Immature natural killer cell (primary cell): ENCODE data around the gene RABEP2. TPM values are rescaled to one million over a fixed set of nuclear protein-coding genes. Genes with fewer than 3 reads are reported as not detected.

Experiments used
- DNase-seq, 3 donors: peaks; one replicate each; pipeline ENCODE4 v3.0.0; 2022; ENCODE audit warnings: mixed read lengths in 1 of 3
- H3K27ac Mint-ChIP-seq, 6 donors: one replicate each; pipeline ENCODE4 v1.8.0; 2020; ENCODE audit warnings: mixed read lengths in 6 of 6, mild to moderate bottlenecking in 5 of 6, inconsistent platforms in 4 of 6, moderate library complexity in 3 of 6
- H3K27me3 Mint-ChIP-seq, 3 donors: one replicate each; pipeline ENCODE4 v1.8.0; 2020 to 2021; ENCODE audit warnings: low read depth in 3 of 3, mild to moderate bottlenecking in 3 of 3, mixed read lengths in 3 of 3, moderate library complexity in 3 of 3, inconsistent platforms in 1 of 3
- H3K36me3 Mint-ChIP-seq, 3 donors: one replicate each; pipeline ENCODE4 v1.8.0; 2020; ENCODE audit warnings: mixed read lengths in 3 of 3, inconsistent platforms in 2 of 3, mild to moderate bottlenecking in 2 of 3
- H3K4me1 Mint-ChIP-seq, 2 donors: one replicate each; pipeline ENCODE4 v1.8.0; 2020; ENCODE audit warnings: inconsistent platforms in 2 of 2, mild to moderate bottlenecking in 2 of 2, mixed read lengths in 2 of 2, moderate library complexity in 1 of 2
- H3K4me3 Mint-ChIP-seq, 5 donors: one replicate each; pipeline ENCODE4 v1.8.0; 2020; ENCODE audit warnings: mild to moderate bottlenecking in 5 of 5, mixed read lengths in 5 of 5, inconsistent platforms in 3 of 5, moderate library complexity in 3 of 5
- H3K9me3 Mint-ChIP-seq, 6 donors: one replicate each; pipeline ENCODE4 v1.8.0; 2020; ENCODE audit warnings: mild to moderate bottlenecking in 6 of 6, mixed read lengths in 6 of 6, inconsistent platforms in 4 of 6, moderate library complexity in 3 of 6
- polyA plus RNA-seq, 3 donors: library from polyadenylated mRNA; unstranded; fragments of 300-500 nt; fragmentation: Illumina TruSeq; gene quantifications; one replicate each; pipeline ENCODE4 v1.2.3, GENCODE V29; 2021

Gene RABEP2
- polyA plus RNA-seq, 3 donors from 2014 or later = 6.3 to 13.9 (median 9.6) TPM

DNA sequence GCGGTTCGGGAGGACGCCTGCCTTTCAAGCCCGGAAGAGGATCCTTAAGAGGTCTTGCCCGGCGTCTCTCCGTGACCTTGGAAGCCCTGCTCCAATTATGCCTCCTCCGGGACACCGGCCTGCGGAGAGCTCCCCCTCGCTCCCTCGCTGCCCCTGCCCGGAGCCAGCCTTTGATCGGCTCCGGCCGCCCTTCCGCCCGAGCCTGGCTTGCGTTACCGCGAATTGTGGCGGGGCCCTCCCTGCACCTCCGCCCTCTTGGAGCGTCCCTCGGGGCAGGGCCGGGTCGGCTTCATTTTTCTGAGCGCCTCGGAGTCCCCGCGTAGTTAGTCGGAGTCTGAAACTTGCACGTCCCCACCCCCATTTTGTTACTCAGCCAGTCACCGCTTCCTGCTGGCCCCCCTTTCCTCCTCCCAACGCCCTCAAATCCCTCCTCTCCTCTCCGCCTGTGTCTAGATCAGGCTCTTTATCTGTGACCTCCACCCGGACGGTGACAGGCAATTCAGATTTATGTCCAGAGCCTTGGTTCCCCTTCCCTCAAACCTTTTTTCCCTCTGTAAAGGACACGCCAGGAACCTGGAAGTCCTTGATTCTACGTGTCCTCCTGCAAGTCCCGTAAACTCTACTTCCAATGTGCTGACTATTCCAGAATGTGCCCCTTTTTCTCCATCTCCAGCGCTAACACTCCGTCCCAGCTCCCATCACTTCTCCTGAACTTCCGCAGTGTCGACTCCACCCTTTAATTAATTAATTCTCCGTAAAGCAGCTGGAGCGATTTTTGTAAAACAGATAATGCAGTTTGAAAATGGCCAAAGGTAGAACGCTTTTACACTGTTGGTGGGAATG, 569 bp upstream of the RABEP2 start:
- Mint-ChIP-seq H3K27me3 (peaks cover 6 to 14% (median 11%) of the 10 kb centered on the region in 3 donors), H3K9me3 (no peaks in the 10 kb centered on the region), H3K36me3 (peaks cover 0 to 9% (median 5%) of the 10 kb centered on the region in 3 donors), H3K27ac (peak overlapping the region; percentile 95 to 99 (median 99)), H3K4me3 (peak overlapping the region; percentile 96 to 99 (median 98)), H3K4me1 (peaks cover 26 to 31% of the 10 kb centered on the region in 2 donors)
- DNase-seq = peak; percentile 90 to 91 (median 91)

DNA sequence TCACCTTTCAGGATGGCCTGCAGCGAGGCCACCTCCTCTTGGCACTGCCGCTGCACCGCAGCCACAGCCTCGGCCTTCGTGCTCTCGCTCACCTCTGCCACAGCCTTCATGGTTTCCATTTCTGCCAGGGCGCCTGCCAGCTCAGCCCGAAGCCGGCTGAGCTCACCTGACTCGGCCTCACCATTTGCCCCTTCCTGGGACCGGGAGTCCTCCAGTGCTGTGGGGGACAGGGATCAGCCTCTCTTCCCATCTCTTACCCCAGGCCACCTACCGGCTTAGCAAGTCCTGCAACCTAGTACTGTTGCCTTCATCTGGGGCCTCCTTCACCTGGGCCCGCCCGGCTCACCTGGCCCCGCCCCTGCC, 658 bp downstream of the RABEP2 start:
- Mint-ChIP-seq H3K4me3 (peak overlapping the region; percentile 96 to 99 (median 98)), H3K27me3 (peaks cover 6 to 14% (median 14%) of the 10 kb centered on the region in 3 donors), H3K27ac (peak overlapping the region; percentile 84 to 99 (median 98)), H3K4me1 (peaks cover 20 to 23% of the 10 kb centered on the region in 2 donors), H3K36me3 (peaks cover 0 to 13% (median 5%) of the 10 kb centered on the region in 3 donors), H3K9me3 (no peaks in the 10 kb centered on the region)
- DNase-seq = no peak

DNA sequence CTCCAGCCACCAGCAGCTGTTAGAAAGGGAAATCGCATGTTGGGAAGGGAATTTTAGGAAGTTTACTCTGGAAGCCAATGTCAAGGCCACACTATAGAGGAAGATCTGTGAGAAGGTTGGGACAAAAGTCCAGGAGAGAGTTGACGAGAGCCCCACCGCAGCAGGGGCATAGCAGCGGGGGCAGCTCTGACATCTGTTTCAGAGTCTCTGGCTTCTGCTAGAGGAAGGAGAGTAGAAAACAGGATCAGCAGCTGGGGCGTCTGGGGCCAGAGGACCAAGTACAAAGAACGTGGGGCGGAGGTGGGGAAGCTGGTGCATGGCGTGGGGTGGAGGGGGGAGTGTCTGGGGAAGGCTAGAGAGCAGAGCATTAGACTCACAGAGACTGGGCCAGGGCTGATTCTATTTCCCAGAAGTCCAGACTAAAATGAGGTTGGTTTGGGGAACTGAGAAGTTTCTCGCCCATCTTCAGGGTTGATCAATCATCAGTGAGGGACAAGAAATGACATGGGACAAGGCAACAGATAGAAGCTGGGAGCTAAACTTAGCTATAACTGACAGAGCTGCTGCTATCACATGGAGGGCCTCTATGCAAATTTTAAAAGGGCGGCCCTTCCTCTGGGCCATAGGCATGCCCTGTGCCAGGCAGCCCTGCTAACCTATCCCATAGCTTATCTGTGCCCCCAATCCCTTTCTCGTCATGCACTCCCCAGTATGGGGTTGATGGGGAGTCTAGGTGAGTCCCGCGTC, 1.2 kb downstream of the RABEP2 start:
- Mint-ChIP-seq H3K4me3 (peak overlapping the region; percentile 79 to 99 (median 98)), H3K4me1 (peaks cover 20 to 23% of the 10 kb centered on the region in 2 donors), H3K9me3 (no peaks in the 10 kb centered on the region), H3K27me3 (peaks cover 6 to 14% (median 14%) of the 10 kb centered on the region in 3 donors), H3K27ac (peak overlapping the region; percentile 71 to 99 (median 90)), H3K36me3 (peaks cover 0 to 17% (median 5%) of the 10 kb centered on the region in 3 donors)
- no peak for DNase-seq

DNA sequence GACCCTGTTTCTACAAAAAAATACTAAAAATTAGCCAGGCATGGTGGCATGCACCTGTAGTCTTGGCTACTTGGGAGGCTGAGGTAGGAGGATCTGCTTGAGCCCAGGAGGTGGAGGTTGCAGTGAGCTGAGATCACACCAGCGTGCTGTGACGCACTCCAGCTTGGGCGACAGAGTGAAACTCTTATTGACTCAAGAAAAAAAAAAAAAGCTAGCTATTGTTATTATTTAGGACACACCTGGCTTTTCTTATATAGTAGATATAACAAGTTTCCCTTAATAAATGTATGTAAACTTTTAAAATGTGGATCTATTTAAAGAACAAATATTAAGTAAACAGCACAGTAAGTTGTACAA, 1.8 kb downstream of the RABEP2 start:
- DNase-seq = no peak
- peak overlapping the region in 5 of 6 donors; percentile 71 to 99 (median 83) for H3K27ac Mint-ChIP-seq
- peak overlapping the region; percentile 21 to 99 (median 79) for H3K4me3 Mint-ChIP-seq
- H3K36me3 Mint-ChIP-seq = peaks cover 0 to 17% (median 5%) of the 10 kb centered on the region in 3 donors
- H3K4me1 Mint-ChIP-seq = peaks cover 20 to 23% of the 10 kb centered on the region in 2 donors
- H3K9me3 Mint-ChIP-seq = no peaks in the 10 kb centered on the region
- H3K27me3 Mint-ChIP-seq = peaks cover 6 to 14% (median 14%) of the 10 kb centered on the region in 3 donors

DNA sequence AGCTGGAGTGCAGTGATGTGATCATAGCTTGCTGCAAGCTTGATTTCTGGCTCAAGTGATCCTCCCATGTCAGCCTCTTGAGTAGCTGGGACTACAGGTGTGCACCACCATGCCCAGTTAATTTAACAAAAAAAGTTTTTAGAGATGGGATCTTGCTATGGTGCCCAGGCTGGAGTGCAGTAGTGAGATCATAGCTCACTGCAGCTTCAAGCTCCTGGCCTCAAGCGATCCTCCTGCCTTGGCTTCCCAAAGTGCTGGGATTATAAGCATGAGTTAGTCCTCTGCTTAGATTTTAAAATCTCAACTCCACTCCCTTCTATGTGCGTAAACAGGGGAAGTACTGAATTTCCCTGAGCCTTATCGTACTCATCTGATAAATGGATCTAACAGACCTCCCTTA, 6.3 kb downstream of the RABEP2 start:
- Mint-ChIP-seq H3K4me1 (peaks cover 5% of the 10 kb centered on the region in 2 donors), H3K36me3 (peaks cover 10 to 30% (median 16%) of the 10 kb centered on the region in 3 donors), H3K27me3 (peaks cover 0 to 7% (median 4%) of the 10 kb centered on the region in 3 donors), H3K9me3 (peaks cover 0 to 2% (median 0%) of the 10 kb centered on the region in 6 donors), H3K27ac (no peak overlapping the region), H3K4me3 (no peak overlapping the region)
- no peak for DNase-seq

DNA sequence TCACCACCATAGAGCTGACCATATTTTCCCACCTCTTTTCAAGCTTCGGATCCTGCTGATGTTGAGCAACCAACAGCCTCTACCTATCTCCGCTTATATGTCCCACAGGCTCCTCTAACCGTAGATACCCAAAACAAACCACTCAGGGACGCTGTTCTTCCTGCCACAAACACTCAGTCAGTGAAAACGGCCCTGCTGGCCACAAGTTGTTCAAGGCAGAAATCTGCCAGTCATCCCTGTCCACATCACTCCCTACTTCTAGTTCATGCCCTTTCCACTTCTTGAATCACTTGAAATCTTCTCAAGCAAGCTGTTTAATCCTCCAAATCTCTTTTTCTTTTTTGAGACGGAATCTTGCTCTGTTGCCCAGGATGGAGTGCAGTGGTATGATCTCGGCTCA, 7.9 kb downstream of the RABEP2 start:
- Mint-ChIP-seq H3K9me3 (peaks cover 0 to 2% (median 0%) of the 10 kb centered on the region in 6 donors), H3K4me1 (peaks cover 0 to 1% of the 10 kb centered on the region in 2 donors), H3K4me3 (no peak overlapping the region), H3K27me3 (peaks cover 0 to 5% (median 0%) of the 10 kb centered on the region in 3 donors), H3K36me3 (peaks cover 15 to 29% (median 18%) of the 10 kb centered on the region in 3 donors), H3K27ac (peak overlapping the region in 1 of 6 donors; percentile 67)
- no peak for DNase-seq

DNA sequence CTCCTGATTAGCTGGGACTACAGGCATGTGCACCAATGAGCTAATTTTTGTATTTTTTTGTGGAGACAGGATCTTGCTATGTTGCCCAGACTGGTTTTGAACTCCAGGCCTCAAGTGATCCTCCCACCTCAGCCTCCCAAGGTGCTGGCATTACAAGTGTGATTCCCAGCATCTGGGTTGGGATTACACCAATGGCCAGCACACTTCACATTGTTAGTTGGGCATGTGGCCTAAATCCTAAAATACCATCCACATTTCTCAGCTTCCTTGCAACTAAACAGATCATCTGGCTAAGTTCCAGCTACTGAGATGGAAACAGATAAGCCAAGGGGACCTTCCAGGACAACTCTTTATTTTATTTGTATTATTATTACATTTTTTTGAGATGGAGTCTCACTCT, 9.9 kb downstream of the RABEP2 start:
- Mint-ChIP-seq H3K27me3 (peaks cover 0 to 5% (median 0%) of the 10 kb centered on the region in 3 donors), H3K4me3 (no peak overlapping the region), H3K9me3 (peaks cover 0 to 2% (median 0%) of the 10 kb centered on the region in 6 donors), H3K4me1 (peaks cover 0 to 1% of the 10 kb centered on the region in 2 donors), H3K27ac (no peak overlapping the region), H3K36me3 (peaks cover 14 to 26% (median 15%) of the 10 kb centered on the region in 3 donors)
- no peak for DNase-seq

DNA sequence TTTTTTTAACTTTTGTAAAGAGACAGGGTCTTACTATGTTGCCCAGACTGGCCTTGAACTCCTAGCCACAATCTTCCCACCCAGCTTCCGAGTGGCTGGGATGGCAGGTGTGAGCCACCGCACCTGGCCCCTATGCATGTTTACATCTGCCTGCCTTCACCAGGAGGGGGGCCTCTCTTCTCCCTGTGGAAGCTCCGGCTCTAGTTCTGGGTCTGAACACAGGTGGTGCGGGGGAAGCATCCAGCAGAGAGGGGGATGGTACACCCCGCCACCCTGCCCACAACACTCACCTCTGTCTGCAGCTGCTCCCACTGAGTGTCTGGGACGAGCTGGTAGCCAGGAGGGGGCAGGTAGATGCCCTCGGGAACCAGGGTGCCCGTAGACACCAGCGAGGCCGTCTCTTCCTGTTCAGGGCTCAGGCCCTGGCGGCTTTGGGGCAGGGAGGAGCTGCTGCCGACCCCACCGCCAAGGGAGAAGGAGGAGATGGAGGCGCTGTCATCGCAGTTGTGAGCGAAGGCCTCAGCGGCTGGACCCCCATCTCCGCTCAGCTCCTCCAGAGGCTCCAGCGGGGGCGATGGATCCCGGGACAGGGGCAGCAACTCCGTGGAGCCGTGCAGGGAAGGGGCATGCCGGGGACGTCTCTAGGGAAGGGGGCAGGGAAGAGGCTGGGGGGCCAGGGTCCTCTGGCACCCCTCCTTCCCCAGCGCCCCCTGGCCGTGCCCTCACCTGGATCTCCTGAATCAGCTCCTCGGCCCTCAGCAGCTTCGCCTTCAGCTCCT, 10.9 kb downstream of the RABEP2 start:
- Mint-ChIP-seq H3K36me3 (peaks cover 14 to 22% (median 15%) of the 10 kb centered on the region in 3 donors), H3K27ac (no peak overlapping the region), H3K9me3 (peaks cover 0 to 2% (median 0%) of the 10 kb centered on the region in 6 donors), H3K27me3 (peaks cover 0 to 2% (median 0%) of the 10 kb centered on the region in 3 donors), H3K4me1 (peaks cover 0 to 1% of the 10 kb centered on the region in 2 donors), H3K4me3 (no peak overlapping the region)
- no peak for DNase-seq

DNA sequence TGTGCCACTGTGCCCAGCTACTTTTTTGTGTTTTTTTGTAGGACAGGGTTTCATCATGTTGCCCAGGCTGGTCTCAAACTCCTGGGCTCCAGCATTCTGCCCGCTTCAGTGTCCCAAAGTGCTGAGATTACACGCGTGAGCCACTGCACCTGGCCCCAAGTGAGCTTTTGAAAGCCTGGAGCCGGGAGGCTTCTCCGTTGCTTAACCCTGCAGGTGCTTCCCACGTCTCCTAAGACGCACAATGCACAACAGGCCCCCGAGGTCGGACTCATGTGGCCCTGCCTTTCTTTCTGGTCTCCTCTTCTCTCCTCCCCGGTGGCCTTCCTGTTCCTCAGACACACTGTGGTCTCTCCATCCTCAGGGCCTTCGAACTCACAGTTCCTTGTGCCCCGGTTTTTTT, 12.5 kb downstream of the RABEP2 start:
- Mint-ChIP-seq H3K4me1 (peaks cover 0 to 1% of the 10 kb centered on the region in 2 donors), H3K36me3 (peaks cover 14 to 21% (median 15%) of the 10 kb centered on the region in 3 donors), H3K9me3 (peaks cover 0 to 2% (median 0%) of the 10 kb centered on the region in 6 donors), H3K4me3 (no peak overlapping the region), H3K27ac (peak overlapping the region in 1 of 6 donors; percentile 77), H3K27me3 (peaks cover 0 to 2% (median 0%) of the 10 kb centered on the region in 3 donors)
- DNase-seq = no peak

DNA sequence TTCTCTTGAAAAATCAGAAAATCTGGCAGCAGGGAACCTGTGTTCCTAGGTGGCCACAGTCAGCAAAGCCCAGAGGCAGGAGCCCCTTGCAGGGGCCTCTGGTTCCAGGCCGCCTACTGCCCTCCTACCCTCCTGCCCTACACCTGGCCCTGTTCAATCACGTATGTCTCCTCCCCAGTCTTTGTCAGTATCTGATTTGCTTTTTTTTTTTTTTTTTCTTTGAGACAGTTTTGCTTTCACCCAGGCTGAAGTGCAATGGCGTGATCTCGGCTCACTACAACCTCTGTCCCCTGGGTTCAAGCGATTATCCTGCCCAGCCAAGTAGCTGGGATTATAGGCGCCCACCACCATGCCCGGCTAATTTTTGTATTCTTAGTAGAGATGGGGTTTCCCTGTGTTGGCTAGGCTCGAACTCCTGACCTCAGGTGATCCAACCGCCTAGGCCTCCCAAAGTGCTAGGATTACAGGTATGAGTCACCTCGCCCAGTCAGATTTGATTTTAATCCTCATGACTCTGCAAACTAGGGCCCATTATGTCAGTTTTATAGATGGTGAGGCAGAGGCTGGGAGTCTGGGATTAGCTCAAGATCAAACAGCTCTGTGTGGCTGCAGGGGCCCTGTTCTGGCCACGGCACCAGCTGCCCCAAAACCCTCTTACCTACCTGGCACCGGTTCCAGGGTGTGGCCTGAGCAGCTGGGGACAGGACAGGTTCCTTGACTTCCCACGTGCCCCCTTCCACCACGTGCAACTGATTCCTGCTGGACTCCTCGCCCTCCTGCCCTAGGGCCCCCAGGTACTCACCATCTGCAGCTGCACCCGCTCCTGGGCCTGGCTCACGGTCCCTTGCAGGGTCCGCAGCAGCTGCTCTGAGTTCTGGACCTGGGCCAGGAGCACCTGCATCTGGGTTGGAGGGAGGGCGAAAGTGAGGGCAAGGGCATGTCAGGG, 14.7 kb downstream of the RABEP2 start:
- Mint-ChIP-seq H3K4me1 (no peaks in the 10 kb centered on the region), H3K36me3 (peaks cover 8 to 15% (median 10%) of the 10 kb centered on the region in 3 donors), H3K27ac (no peak overlapping the region), H3K4me3 (no peak overlapping the region), H3K27me3 (peaks cover 0 to 2% (median 0%) of the 10 kb centered on the region in 3 donors), H3K9me3 (peaks cover 0 to 2% (median 0%) of the 10 kb centered on the region in 6 donors)
- DNase-seq = no peak

DNA sequence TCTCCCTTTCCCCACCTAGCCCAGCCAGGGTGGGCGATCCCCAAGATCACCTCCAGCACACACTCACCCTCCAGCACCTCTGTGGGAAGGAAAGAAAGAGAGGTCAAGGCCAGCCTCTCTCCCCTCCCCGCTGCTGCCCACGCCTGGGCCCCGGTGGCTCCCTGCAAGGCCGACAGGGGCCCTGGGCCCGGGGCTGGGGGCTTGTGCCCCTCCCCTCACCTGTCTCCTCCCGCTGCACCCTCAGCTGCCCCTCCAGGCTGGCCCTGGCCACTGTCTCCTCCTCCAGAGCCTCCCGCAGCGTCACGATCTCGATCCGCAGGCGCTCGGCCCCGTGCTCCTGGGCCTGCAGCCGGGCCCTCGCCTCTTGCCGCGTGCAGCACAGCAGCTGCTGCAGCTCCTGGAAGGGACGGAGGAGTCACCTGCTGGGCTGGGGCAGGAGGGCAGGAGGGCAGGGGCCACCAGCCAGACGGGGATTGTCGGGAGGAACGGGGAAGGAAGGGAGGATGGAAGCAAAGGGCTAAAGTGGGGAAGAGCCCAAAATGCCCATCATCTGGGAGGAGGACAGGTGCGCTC, 19.2 kb downstream of the RABEP2 start:
- peaks cover 0 to 4% (median 0%) of the 10 kb centered on the region in 3 donors for H3K36me3 Mint-ChIP-seq
- no peak overlapping the region for H3K27ac Mint-ChIP-seq
- peaks cover 0 to 5% of the 10 kb centered on the region in 2 donors for H3K4me1 Mint-ChIP-seq
- H3K27me3 Mint-ChIP-seq = no peaks in the 10 kb centered on the region
- H3K4me3 Mint-ChIP-seq = no peak overlapping the region
- H3K9me3 Mint-ChIP-seq = no peaks in the 10 kb centered on the region
- DNase-seq = no peak

DNA sequence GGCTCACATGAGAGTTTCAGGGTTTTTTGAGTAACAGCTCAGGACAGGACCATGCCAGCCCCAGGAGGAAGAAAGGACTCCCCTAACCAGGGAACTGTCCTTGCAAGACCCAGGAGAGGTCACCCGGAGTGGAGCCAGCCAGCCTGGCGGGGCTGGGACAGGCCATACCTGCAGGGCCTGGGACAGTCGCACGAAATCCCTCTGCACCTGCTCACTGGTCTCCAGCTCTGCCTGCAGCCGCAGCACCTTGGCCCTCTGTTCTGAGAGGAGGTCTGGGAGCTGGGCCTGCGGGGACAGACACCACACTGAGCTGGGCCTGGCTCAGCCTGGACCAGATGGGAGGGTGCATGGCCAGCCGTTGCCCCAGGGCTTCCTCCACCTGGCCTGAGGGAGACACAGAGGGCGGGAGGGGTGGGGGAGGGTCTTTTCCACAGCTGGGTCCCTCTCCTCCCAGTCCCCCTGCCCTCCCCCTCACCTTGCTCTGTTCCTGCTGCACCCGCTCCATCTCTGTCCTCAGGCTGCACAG, 19.7 kb downstream of the RABEP2 start:
- DNase-seq = no peak
- H3K4me3 Mint-ChIP-seq = no peak overlapping the region
- peaks cover 0 to 4% (median 0%) of the 10 kb centered on the region in 3 donors for H3K36me3 Mint-ChIP-seq
- no peaks in the 10 kb centered on the region for H3K27me3 Mint-ChIP-seq
- H3K9me3 Mint-ChIP-seq = no peaks in the 10 kb centered on the region
- peaks cover 0 to 5% of the 10 kb centered on the region in 2 donors for H3K4me1 Mint-ChIP-seq
- H3K27ac Mint-ChIP-seq = no peak overlapping the region
